ENCODE results near the gene FAM227B.
"Not testable (repeated sequence)": the region's sequence is repeated elsewhere in the genome, so short reads cannot be mapped to it uniquely, and the experiment has no call there.

Gene FAM227B

GRCh38 chr15:49620658-49621368, at the start of gene FAM227B, which contains the start of gene DTWD1:
TSS of gene FAM227B (minus strand) at chr15:49620818. CDS start at chr15:49615171, 5,647 bp downstream.
TSS of gene DTWD1 (plus strand) at chr15:49621048. CDS start at chr15:49625168, 4,120 bp downstream.
- peak; percentile 85 to 88 for DNase-seq (ENCODE audit: low read depth in 2 of 2)

DNA sequence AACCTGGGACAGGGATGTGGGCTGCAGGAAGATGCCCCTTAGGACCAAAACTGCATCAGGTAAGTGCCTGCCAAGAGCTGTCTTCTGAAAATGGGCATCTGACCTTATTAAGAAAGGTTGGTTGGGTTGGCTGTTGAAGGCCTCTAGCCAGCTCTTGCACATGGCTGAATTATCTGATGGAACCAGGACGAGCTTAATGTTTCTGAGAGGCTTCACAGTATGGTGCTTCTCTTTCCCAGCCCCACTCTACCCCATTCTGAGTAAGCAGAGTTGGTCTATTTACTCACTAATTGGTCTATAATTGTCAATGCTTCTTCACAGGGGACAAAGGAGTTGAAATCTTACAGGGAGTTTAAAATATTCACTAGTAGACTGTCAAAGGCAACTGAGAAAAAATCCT, 48.7 kb upstream of the FAM227B start:
- no peak for DNase-seq (ENCODE audit: low read depth in 2 of 2)

DNA sequence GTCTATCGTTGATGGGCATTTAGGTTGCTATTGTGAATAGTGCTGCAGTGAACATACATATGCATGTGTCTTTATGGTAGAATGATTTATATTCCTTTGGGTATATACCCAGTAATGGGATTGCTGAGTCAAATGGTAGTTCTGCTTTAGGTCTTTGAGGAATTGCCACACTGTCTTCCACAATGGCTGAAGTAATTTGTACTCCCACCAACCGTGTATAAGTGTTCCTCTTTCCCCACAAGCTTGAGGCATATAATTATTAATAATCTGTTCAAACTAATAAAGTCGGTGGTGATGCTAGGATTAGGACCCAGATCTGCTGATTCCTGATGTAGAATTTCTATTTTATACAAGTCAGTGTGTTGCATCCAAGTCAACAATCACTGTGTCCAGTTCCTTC, 45.9 kb upstream of the FAM227B start:
- DNase-seq (ENCODE audit: low read depth in 2 of 2), result not testable (repeated sequence)

DNA sequence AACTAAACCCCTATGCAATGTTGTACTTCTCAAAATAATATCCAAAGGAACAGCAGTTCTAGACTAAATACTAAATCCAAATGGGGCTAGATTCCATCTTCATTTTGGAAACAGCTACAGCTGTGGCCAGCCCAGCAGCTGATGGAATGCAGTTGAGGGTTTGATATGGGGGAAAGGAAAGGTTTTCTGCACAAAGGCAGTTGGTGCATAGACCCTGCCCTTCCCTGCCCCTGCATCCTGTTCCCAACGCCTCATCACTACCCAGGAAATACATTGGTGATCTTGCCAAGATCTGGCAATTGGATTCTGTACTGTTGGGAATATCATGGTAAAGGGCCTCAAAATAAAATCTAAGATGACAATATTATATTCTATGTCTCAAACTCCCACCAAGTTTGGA, 44.1 kb upstream of the FAM227B start:
- no peak for DNase-seq (ENCODE audit: low read depth in 2 of 2)

- no peak for DNase-seq (ENCODE audit: low read depth in 2 of 2)
Measured at GRCh38 chr15:49656734-49657133, 36.1 kb upstream of the FAM227B start.

DNA sequence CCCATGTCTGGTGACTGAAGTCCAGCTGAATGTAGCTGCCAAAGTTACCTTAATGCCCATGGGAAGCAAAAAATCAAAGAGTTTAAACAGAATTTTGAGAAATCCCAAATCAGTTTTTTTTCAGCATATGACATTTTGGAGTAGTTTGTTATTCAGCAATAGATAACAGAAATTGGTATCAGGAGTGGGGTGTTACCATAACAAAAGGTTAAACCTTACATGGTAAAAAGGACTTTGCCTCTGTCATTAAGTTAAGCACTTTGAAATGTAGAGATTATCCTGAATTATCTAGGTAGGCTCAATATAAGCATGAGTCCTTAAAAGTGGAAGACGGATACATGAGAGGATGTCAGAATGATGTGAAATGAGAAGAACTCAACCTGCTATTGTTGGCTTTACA, 32.3 kb upstream of the FAM227B start:
- DNase-seq (ENCODE audit: low read depth in 2 of 2), result no peak

- DNase-seq (ENCODE audit: low read depth in 2 of 2), result no peak
Measured at GRCh38 chr15:49650676-49651075, 30.1 kb upstream of the FAM227B start.

DNA sequence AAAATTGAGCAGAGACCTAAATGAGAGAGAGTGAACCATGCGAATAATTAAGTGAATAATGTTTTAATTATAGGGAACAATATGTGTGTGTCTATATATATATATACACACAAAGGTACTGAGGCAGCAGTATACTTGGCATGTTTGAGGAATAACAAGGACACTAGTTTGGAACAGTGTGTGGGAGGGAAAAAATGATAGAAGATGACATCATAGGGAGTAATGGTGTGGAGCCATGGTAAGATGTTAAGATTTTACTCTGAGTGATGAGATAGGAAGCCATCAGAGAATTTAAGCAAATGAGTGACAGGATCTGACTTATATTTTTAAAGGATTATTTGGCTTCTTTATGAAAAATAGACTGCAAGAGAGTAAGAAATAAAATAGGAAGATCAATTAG, 29.4 kb upstream of the FAM227B start:
- no peak for DNase-seq (ENCODE audit: low read depth in 2 of 2)

DNA sequence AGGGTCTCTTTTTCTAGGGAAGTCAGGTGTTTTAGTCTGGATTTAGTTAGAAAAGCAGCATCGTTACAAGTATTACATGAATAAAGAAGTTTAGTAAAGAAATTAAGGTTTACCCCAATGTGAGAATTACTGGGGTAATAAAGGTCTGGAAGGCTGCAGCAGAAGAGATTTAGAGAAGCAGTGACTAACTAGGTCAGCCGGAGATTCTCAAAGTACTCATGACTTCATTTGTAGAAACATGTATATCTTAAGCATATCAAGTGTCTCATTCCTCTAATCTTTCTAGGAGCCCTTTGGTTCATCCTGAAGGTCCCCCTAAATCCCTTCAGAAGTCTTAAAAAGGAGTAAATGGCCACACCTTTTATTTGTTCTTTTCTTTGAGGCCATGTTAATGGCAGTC, 26.3 kb upstream of the FAM227B start:
- no peak for DNase-seq (ENCODE audit: low read depth in 2 of 2)

DNA sequence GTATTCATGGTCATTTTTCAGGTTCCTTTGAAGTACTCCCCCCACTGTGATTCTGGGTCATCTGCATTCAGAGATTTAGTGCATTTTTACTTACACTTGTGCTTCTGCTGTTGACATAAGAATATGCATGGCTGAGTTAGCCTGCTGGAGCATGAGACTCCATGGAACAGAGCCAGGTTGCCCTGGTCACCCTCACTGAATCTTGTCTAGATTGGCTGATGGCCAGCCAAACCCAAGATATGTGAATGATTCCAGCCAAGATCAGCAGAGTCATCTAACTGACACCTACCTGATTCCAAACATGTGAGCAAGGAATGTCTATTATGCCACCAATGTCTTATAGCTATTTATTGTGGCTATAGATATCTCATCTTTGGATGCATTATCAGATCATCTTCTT, 25.3 kb upstream of the FAM227B start:
- DNase-seq (ENCODE audit: low read depth in 2 of 2), result no peak

- DNase-seq (ENCODE audit: low read depth in 2 of 2), result no peak
Measured at GRCh38 chr15:49645277-49645676, 24.7 kb upstream of the FAM227B start.

GRCh38 chr15:49644364-49644794, 23.8 kb upstream of the FAM227B start:
- DNase-seq (ENCODE audit: low read depth in 2 of 2), result no peak

GRCh38 chr15:49637857-49638256, 17.2 kb upstream of the FAM227B start:
- DNase-seq (ENCODE audit: low read depth in 2 of 2), result no peak

DNA sequence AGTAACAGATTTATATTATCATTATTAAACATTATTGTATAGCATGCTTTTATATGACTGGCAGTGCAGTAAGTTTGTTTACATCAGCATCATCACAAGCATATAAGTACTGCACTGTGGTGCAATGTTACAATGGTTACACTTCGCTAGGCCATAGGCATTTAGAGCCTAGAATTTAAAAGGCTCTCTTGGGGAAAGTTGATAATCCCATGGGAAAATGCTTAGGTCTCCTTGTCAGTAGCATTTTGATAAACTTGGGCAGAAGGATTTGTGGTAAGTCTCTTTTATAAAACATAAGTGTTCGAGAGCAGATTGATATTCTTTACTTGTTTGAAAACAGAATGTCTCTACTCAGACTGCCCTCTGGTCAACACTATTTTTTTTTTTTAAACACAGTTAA, 7.8 kb upstream of the FAM227B start:
- DNase-seq (ENCODE audit: low read depth in 2 of 2), result no peak

DNA sequence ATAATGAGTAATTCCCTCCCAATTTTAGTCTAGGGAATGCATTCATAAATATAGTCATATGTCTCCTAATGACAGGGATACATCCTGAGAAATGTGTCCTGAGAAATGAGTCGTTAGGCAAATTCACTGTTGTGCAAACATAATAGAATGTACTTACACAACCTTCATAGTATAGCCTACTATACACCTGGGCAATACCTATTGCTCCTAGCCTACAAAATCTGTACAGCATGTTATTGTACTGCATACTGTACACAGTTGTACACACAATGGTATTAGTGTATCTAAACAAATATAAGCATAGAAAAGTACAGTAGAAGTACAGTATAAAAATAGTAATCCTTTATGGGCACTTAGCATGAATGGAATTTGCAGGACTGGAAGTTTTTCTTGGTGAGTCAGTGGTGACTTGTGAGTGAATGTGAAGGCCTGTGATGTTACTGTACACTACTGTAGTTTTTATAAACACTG, 6.8 kb upstream of the FAM227B start:
- DNase-seq (ENCODE audit: low read depth in 2 of 2), result no peak

DNA sequence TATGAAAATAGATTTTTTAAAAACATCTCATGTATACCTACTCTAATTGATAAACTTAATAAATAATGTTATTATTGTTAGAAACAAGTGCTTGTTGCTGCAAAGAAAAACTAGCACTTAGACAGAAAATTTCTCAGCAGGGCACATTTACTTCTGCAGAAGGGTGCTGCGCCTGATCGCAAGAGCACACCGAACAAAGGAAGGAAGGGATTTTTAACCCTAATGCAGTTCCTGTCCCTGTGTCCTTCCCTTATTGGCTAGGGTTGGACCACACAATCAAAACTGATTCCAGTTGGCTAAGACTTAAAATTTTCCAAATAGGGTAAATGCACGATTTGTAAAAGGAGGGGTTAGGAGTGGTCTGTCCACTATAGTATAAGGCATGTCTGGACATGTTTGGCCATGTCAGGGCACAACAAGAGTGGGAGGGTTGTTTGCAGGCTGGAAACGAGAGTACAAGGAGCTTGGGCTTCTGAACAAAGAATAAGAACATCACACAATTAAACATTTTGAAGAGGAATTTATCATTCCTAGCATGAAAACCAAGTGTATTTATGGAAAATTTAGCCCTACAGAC, 4.9 kb upstream of the FAM227B start:
- no peak for DNase-seq (ENCODE audit: low read depth in 2 of 2)

- no peak for DNase-seq (ENCODE audit: low read depth in 2 of 2)
Measured at GRCh38 chr15:49624056-49624455, 3.4 kb upstream of the FAM227B start.

- no peak for DNase-seq (ENCODE audit: low read depth in 2 of 2)
Measured at GRCh38 chr15:49622561-49622960, 1.9 kb upstream of the FAM227B start.

DNA sequence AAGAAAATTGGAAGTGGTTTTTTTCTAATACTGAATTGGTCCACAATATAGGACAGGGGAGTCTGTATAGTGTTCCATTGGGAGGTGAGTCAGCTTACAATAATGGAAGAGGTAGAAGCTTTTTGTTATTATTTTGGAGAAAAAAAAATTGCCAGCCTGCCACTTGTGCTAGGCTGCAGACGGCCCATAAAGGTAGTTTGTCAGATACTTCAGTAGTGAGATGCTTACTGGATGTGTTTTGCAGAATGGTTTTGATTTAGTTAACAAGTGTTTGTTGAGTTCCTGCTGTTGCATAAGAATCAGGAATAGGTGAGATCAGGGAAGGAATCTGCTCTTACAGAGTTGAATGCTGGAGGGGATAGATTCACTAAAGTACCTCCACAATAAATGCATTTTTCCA, 1.3 kb upstream of the FAM227B start:
- DNase-seq (ENCODE audit: low read depth in 2 of 2), result no peak

- no peak for DNase-seq (ENCODE audit: low read depth in 2 of 2)
Measured at GRCh38 chr15:49621401-49621811, 788 bp upstream of the FAM227B start.

- DNase-seq (ENCODE audit: low read depth in 2 of 2), result no peak
Measured at GRCh38 chr15:49620199-49620598, 419 bp downstream of the FAM227B start.

DNA sequence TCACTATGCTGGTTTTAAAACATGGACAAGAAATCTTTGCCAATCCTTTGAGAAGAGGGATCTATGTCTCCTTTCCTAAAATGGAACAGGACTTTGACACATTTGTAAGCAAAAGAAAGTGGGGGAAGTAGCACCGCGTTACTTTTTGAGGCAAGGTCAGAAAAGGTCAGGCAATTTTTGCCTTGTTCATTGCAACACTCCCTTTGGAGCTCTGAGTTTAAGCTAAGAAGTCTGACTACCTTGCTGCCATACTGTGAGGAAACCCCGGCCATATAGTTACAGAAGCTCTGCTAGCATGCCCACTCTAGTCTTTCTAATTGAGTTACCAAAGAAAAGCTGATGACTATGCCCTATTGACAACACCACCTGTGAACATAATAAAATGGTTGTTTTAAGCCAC, 1.4 kb downstream of the FAM227B start:
- DNase-seq (ENCODE audit: low read depth in 2 of 2), result no peak

DNA sequence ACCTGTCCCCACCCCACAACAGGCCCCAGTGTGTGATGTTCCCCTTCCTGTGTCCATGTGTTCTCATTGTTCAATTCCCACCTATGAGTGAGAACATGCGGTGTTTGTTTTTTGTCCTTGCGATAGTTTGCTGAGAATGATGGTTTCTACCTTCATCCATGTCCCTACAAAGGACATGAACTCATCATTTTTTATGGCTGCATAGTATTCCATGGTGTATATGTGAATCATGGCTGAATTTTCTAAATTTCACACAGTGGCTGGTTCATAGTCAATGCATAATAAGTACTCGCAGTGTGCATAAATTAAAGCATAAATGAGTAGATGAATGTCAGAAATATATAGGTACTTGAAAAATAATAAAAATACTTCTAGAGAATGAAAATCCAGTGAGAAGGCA, 8.4 kb downstream of the FAM227B start:
- not testable (repeated sequence) for DNase-seq (ENCODE audit: low read depth in 2 of 2)

All from stimulated activated CD4-positive, alpha-beta T cell treated with anti-CD3 and anti-CD28 coated beads, Interleukin-4, amount 100 ng/mL, for 48 hours (primary cell).